Coronary artery (tissue), 2 donors: ENCODE measurements around the gene SMPDL3A.

Source experiments
- DNase-seq: peaks from one replicate; pipeline ENCODE4 v3.0.0-alpha.2; 2017; ENCODE audit warnings: low spot score
- H3K27ac ChIP-seq, 2 donors: fragments of 200-600 bp; sonication (generic); one replicate each; pipeline ENCODE4 v1.5.1; 2016 to 2019
- H3K4me3 ChIP-seq: fragments of 200-600 bp; sonication (generic); 2 replicates; pipeline ENCODE4 v1.5.1; 2016; ENCODE audit warnings: mild to moderate bottlenecking, moderate library complexity
- CTCF ChIP-seq: fragments of 200-600 bp; sonication (generic); IDR thresholded peaks from one replicate; pipeline ENCODE4 v1.5.1; 2019; ENCODE audit warnings: antibody characterized with exemption

SMPDL3A gene

GRCh38 chr6:122778985-122779661 is 9.9 kb upstream of the SMPDL3A start:
- no peak for TF ChIP-seq CTCF
- Histone ChIP-seq H3K4me3 (no peak overlapping the region), H3K27ac (no peak overlapping the region)
- DNase-seq, result no peak

GRCh38 chr6:122779667-122780066 is 9.4 kb upstream of the SMPDL3A start, which contains the start of gene FABP7:
TSS of gene FABP7 (plus strand) at chr6:122779716. CDS start at chr6:122779795, 79 bp downstream.
- Histone ChIP-seq H3K27ac (no peak within 1 kb of the TSS), H3K4me3 (no peak within 1 kb of the TSS)
- TF ChIP-seq CTCF, result no peak
- DNase-seq, result no peak

- Histone ChIP-seq H3K27ac (no peak overlapping the region), H3K4me3 (no peak overlapping the region)
- DNase-seq, result no peak
- no peak for TF ChIP-seq CTCF
These were observed 8.9 kb upstream of the SMPDL3A start for GRCh38 chr6:122780114-122780513.

- no peak overlapping the region for H3K27ac ChIP-seq
- DNase-seq, result no peak
- TF ChIP-seq CTCF, result no peak
- H3K4me3 ChIP-seq, result no peak overlapping the region
These were observed 7.3 kb upstream of the SMPDL3A start for GRCh38 chr6:122781716-122782115.

GRCh38 chr6:122783401-122783800 is 5.7 kb upstream of the SMPDL3A start:
- no peak for TF ChIP-seq CTCF
- no peak overlapping the region for H3K27ac ChIP-seq
- H3K4me3 ChIP-seq, result no peak overlapping the region
- DNase-seq, result no peak

GRCh38 chr6:122785891-122786290 is 3.2 kb upstream of the SMPDL3A start:
- no peak for DNase-seq
- no peak for TF ChIP-seq CTCF
- no peak overlapping the region for H3K27ac ChIP-seq
- no peak overlapping the region for H3K4me3 ChIP-seq

GRCh38 chr6:122787721-122788120 is 1.3 kb upstream of the SMPDL3A start:
- Histone ChIP-seq H3K27ac (no peak overlapping the region), H3K4me3 (no peak overlapping the region)
- no peak for TF ChIP-seq CTCF
- DNase-seq, result no peak
